HepG2 (cell line): ENCODE measurements around the gene PSMG4. TPM values are rescaled to one million over a fixed set of nuclear protein-coding genes. Genes with fewer than 3 reads are reported as not detected.

ENCODE experiments used
- GPN1 ChIP-seq: sonication (generic); formaldehyde crosslinking; IDR thresholded peaks from 2 replicates; pipeline ENCODE4 v1.5.1; 2020; ENCODE audit warnings: missing genetic modification reagents, borderline replicate concordance
- MIER3 ChIP-seq: IDR thresholded peaks from 2 replicates; pipeline ENCODE4 v1.6.1; 2016; ENCODE audit warnings: missing compliant biosample characterization, borderline replicate concordance
- MIXL1 ChIP-seq: IDR thresholded peaks from 2 replicates; pipeline ENCODE4 v1.6.1; 2016
- NCOR1 ChIP-seq: fragments of 200-600 bp; sonication (generic); IDR thresholded peaks from 2 replicates; pipeline ENCODE4 v1.7.0; 2017; ENCODE audit warnings: antibody characterized with exemption, low read length, borderline replicate concordance
- TCF12 ChIP-seq, 2 experiments: fragments of 450-650 bp in 1 of 2; sonication (generic) in 1 of 2; formaldehyde crosslinking in 1 of 2; IDR thresholded peaks; 2 replicates each; pipeline versions ENCODE4 v1.6.1 to v1.8.0; 2017 to 2022; ENCODE audit warnings: antibody characterized with exemption in 1 of 2, mild to moderate bottlenecking in 1 of 2, missing genetic modification reagents in 1 of 2, moderate library complexity in 1 of 2
- ZNF550 ChIP-seq: sonication (generic); formaldehyde crosslinking; IDR thresholded peaks from 2 replicates; pipeline ENCODE4 v1.4.0; 2020; ENCODE audit warnings: mild to moderate bottlenecking, missing genetic modification reagents, borderline replicate concordance
- polyA plus RNA-seq, 8 experiments: library from polyadenylated mRNA; depleted of rRNA in 3 of 8; stranded (reverse) in 7 of 8; unstranded in 1 of 8; fragments of >200 nt; fragmentation: Illumina TruSeq in 4 of 8; extraction: Trizol in 4 of 8; gene quantifications; 2 replicates each; pipeline versions ENCODE4 v1.2.1 to v1.2.3, GENCODE V29; 2011 to 2016; ENCODE audit warnings: low read depth in 4 of 8, missing spikeins in 1 of 8, mixed read lengths in 1 of 8; ENCODE audit not compliant: insufficient read depth in 1 of 8
- total RNA-seq, 5 experiments: library from RNA; depleted of rRNA; stranded (reverse); fragments of >200 nt; fragmentation: Illumina TruSeq; extraction: Trizol; gene quantifications; 2 replicates each; pipeline ENCODE4 v1.2.3, GENCODE V29; 2016; ENCODE audit warnings: low read depth in 1 of 5
- TF ChIP-seq, protein P1 (sequence below): fragments of 450-650 bp; IDR thresholded peaks from 2 replicates; pipeline ENCODE4 v1.6.1; 2017; ENCODE audit warnings: mild to moderate bottlenecking
- TF ChIP-seq, protein P2 (sequence below): sonication (generic); formaldehyde crosslinking; IDR thresholded peaks from 2 replicates; pipeline ENCODE4 v1.5.1; 2020; ENCODE audit warnings: mild to moderate bottlenecking, missing genetic modification reagents, borderline replicate concordance
- TF ChIP-seq, protein P3 (sequence below): sonication (generic); IDR thresholded peaks from 2 replicates; pipeline ENCODE4 v1.6.1; 2016; ENCODE audit warnings: low read depth, borderline replicate concordance

The PSMG4 gene
- total and polyA plus RNA-seq, 2 of the 13 experiments (the other 11 are each of a cell fraction or from before 2014, with no cell fraction given) = 28.5 to 32.8 TPM

DNA sequence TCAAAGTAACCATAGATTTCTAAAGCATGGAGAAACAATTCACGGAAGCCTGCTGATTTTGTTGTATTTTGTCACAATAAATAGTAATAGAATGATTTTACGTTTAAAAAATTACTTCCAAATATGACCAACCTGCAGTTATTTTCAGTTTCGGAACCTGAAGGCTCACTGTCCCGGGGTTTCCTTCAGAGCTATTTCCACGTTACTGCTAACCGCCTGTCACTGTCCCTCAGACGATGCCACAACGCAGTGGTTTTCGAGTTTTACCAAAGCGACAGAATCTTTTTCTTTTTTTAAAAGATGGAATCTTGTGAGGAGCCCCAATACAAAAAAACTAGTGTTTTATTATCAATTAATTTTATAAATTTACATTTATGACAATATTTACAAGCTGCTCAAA, 40.5 kb downstream of the PSMG4 start (continued):
- no peak for TF ChIP-seq MIER3 (CRISPR knock-in tag)
- no peak for TF ChIP-seq GPN1 (CRISPR knock-in tag)
- TF ChIP-seq, protein P1, sequence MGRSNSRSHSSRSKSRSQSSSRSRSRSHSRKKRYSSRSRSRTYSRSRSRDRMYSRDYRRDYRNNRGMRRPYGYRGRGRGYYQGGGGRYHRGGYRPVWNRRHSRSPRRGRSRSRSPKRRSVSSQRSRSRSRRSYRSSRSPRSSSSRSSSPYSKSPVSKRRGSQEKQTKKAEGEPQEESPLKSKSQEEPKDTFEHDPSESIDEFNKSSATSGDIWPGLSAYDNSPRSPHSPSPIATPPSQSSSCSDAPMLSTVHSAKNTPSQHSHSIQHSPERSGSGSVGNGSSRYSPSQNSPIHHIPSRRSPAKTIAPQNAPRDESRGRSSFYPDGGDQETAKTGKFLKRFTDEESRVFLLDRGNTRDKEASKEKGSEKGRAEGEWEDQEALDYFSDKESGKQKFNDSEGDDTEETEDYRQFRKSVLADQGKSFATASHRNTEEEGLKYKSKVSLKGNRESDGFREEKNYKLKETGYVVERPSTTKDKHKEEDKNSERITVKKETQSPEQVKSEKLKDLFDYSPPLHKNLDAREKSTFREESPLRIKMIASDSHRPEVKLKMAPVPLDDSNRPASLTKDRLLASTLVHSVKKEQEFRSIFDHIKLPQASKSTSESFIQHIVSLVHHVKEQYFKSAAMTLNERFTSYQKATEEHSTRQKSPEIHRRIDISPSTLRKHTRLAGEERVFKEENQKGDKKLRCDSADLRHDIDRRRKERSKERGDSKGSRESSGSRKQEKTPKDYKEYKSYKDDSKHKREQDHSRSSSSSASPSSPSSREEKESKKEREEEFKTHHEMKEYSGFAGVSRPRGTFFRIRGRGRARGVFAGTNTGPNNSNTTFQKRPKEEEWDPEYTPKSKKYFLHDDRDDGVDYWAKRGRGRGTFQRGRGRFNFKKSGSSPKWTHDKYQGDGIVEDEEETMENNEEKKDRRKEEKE = no peak
- TF ChIP-seq ZNF550 (CRISPR knock-in tag) = no peak
- TF ChIP-seq, protein P2, sequence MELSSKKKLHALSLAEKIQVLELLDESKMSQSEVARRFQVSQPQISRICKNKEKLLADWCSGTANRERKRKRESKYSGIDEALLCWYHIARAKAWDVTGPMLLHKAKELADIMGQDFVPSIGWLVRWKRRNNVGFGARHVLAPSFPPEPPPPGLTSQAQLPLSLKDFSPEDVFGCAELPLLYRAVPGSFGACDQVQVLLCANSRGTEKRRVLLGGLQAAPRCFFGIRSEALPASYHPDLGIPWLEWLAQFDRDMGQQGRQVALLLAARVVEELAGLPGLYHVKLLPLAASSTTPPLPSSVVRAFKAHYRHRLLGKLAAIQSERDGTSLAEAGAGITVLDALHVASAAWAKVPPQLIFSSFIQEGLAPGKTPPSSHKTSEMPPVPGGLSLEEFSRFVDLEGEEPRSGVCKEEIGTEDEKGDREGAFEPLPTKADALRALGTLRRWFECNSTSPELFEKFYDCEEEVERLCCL (CRISPR knock-in tag) = no peak
- no peak for TF ChIP-seq MIXL1 (CRISPR knock-in tag)
- no peak for TF ChIP-seq TCF12 (IDR thresholded peaks at IDR 0.05)
- no peak for TF ChIP-seq TCF12 (CRISPR knock-in tag; IDR thresholded peaks at IDR 0.05)
- TF ChIP-seq, protein P3, sequence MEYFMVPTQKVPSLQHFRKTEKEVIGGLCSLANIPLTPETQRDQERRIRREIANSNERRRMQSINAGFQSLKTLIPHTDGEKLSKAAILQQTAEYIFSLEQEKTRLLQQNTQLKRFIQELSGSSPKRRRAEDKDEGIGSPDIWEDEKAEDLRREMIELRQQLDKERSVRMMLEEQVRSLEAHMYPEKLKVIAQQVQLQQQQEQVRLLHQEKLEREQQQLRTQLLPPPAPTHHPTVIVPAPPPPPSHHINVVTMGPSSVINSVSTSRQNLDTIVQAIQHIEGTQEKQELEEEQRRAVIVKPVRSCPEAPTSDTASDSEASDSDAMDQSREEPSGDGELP = no peak
- TF ChIP-seq NCOR1 = no peak
